GM18951 (cell line): ENCODE data around the gene OVAAL.

Experiments
- POLR2A ChIP-seq: IDR thresholded peaks from 4 replicates; pipeline ENCODE4 v1.6.1; 2011; ENCODE audit warnings: mild to moderate bottlenecking; ENCODE audit not compliant: insufficient read length, insufficient read depth; ENCODE audit errors: extremely low read depth
- in situ Hi-C: fragments of 300-500 bp; cut with MboI; formaldehyde crosslinking; loops from one replicate; pipeline ENCODE4 v1.12.0; 2022; ENCODE audit warnings: low sequenced_read_pairs, mixed read lengths, inconsistent platforms; ENCODE audit not compliant: unreplicated experiment

OVAAL gene

DNA sequence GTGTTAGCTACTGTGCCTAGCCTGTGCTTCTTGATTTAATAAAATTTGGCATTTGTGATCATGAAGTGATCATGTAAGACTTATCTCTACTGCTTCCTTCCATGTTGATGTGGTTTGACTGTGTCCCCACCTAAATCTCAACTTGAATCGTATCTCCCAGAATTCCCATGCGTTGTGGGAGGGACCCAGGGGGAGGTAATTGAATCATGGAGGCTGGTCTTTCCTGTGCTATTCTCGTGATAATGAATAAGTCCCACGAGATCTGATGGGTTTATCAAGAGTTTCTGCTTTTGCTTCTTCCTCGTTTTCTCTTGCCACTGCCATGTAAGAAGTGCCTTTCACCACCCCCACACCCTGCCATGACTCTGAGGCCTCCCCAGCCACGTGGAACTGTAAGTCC is at the start of gene OVAAL:
TSS of gene OVAAL (plus strand) at position 301 of the 400 bp plus-strand sequence.
- no peak for TF ChIP-seq POLR2A
- in situ Hi-C loops, result no loop called here

DNA sequence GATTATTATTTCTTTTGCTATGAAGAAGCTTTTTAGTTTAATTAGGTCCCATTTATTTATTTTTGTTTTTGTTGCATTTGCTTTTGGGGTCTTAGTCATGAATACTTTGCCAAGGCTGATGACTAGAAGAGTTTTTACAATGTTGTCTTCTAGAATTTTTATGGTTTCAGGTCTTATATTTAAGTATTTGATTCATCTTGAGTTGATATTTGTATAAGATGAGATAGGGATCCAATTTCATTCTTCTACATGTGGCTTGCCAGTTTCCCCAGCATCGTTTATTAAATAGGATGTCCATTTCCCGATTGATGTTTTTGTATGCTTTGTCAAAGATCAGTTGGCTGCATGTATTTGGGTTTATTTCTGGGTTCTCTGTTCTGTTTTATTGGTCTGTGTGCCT is 47.9 kb upstream of the OVAAL start:
- in situ Hi-C loops, result loop anchor here (25.0 kb wide), 1 partner anchor 651 kb away; no protein-coding TSS in a partner anchor
- no peak for TF ChIP-seq POLR2A

DNA sequence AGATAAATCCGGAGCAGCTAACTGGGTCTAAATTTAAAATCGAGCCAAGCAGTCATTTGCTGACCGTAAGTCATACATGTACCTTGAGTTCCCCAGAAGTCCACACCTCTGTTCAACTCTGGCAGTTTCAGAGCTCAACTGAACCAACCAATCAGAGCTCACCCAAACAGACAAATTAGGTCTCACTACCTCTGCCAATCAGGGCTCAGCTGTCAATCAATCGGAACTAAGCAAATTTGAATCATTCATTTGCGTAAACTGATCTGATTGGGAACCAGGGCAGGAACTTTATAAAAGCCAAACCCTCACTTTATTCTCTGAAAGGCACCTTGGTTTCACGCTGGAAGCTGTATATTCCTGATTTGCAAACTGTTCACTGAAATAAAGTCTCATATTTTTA is 45.2 kb upstream of the OVAAL start:
- in situ Hi-C loops, result loop anchor here (25.0 kb wide), 1 partner anchor 649 kb away; no protein-coding TSS in a partner anchor
- no peak for TF ChIP-seq POLR2A

DNA sequence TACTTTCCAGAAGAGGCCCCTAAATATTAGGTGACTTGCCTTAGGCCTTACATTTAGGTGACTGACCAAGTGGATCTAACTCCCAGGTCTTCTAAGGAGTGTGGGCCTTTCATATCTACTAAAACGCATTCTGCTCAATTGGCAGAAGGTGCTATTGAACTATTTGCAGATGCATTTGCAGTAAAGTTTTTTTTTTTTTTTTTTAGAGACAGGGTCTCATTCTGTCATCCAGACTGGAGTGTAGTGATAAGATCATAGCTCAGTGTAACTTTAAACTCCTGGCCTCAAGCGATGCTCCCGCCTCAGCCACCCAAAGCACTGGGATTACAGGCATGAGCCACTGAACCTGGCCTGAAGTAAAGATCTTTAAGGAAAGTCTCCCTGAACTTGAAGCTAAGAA is 43.4 kb upstream of the OVAAL start:
- in situ Hi-C loops, result loop anchor here (5.0 to 25.0 kb wide), 2 partner anchors 342 to 647 kb away; no protein-coding TSS in a partner anchor
- no peak for TF ChIP-seq POLR2A

DNA sequence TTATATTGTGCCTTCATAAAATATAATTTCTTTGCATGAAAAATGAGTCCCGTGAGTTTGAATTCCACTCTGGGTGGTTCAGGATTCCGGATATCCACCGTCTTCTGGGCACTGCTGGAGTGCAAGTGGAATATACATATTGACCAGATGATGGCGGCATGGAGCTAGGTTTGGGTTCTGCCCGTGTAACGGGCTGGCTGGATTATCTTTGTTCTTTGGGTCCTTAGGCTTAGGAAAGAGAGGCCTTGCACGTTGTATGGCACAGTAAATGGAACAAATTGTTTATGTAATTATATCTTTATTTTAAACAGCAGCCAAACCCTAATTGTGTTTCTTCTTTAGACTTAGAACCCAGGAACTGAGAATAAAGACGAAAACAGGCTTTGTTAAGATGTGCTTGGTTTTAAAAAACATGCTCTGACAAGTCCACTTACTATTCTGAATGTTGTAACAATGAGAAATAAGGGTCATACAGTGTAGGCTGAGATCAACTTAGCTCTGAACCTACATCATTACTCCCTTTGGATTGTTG is 42.8 kb upstream of the OVAAL start:
- no peak for TF ChIP-seq POLR2A

DNA sequence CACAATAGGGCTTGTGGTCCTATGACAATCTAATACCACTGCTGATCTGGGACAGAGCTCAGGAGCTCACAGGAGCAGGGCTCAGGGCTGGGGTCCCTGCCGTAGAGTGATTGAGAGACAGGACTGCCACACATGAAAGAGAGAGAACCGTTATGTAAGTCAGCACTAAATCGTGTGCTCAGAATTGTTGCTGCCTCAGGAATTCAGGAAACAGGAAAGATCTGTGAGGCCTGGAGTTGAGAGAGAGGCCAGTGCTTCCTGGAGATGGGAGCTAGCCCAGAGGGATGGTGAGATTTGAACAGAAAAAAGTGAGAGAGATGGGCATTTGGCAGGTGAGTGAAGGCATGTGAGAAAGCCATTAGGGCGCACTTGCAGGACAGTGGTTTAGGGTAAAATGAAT is 38.9 kb upstream of the OVAAL start:
- TF ChIP-seq POLR2A, result no peak
- in situ Hi-C loops, result loop anchor here (5.0 to 25.0 kb wide), 2 partner anchors 337 to 642 kb away; no protein-coding TSS in a partner anchor

More for the DNA sequence above, 42.8 kb upstream of the OVAAL start:
- in situ Hi-C loops, result loop anchor here (5.0 to 25.0 kb wide), 2 partner anchors 341 to 646 kb away; no protein-coding TSS in a partner anchor

DNA sequence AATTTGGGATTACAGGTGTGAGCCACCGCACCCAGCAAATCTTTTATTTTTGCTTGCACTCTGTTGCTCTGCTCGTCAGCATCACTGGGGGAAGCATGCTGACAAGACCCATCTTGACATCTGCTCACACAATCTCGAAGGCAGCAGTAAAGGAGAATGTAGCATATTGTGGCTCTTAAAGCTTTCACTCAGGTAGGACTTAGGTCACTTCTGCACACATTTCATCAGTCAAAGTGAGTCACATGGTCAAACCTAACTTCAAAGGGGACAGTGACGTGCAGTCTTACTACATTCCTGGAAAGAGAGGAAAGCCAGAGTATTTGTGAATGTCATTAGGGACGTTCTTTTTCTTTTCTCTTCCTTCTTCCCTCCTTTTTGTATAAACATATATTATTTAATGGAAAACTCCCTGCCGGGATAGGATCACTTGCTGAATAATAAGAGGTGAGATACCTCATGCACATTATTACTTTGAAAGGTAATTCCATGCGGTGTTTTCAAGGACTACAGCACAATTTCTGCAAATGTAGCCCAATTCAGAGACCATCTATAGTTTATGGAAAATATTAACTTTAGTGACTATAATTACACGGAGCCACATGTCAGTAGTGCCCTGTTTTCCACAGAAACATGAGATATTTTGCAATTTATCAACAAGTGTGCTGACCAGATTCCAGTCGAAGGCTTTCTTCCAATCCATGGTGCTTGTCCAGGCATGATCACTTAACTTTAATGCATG is 37.1 kb upstream of the OVAAL start:
- no peak for TF ChIP-seq POLR2A
- in situ Hi-C loops, result loop anchor here (25.0 kb wide), 1 partner anchor 641 kb away; no protein-coding TSS in a partner anchor

DNA sequence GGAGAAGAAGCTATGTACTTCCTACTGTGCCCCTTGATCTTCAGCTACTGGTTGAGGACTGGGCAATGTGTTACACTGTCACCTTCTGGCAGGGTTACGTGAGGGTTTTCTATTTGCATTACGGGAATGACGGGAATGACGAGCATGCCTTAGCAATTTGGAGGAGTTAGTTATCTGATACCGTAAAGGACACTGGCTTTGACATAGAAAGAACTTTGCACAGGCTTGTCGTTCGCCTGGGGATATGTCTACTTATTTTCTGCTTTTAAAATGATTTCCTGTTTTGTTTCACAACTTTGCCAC is 36.6 kb upstream of the OVAAL start:
- in situ Hi-C loops, result loop anchor here (25.0 kb wide), 1 partner anchor 640 kb away; no protein-coding TSS in a partner anchor
- TF ChIP-seq POLR2A, result no peak

DNA sequence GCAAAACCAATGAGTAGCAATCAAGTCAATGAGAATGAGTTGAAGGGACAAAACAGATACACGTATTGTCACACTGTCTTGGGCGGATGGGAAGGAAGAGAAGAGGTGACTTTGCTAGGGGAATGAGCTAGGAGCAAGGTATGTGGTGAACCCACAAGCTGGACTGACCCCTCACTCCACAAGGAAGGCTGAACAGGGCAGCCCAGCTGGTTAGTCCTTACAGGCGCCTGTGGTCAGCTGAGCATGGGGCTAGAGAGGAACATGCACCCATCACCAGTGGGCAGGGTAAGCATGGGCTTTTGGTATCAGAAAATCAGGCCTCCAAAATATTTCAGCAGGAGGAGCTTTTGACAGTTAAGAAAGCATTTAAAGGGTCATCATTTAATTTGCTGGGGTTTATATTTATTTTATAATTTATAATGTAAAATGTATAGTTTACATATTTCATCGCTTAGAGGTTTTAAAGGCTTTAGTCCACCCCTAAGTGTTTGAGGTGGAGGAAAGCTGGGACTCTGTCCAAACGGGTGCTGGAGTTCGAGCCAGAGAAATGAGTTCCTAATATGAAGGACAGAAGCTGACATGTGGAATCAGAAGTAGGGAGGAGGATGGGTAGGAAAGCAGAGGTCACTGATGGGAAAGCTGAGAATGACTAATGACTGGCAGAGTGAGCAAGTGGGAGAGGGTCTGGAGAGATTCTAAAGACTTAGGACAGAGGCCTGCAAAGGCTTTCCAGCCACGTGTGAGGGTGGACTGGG is 34.4 kb upstream of the OVAAL start:
- TF ChIP-seq POLR2A, result no peak
- in situ Hi-C loops, result loop anchor here (25.0 kb wide), 1 partner anchor 638 kb away; no protein-coding TSS in a partner anchor

DNA sequence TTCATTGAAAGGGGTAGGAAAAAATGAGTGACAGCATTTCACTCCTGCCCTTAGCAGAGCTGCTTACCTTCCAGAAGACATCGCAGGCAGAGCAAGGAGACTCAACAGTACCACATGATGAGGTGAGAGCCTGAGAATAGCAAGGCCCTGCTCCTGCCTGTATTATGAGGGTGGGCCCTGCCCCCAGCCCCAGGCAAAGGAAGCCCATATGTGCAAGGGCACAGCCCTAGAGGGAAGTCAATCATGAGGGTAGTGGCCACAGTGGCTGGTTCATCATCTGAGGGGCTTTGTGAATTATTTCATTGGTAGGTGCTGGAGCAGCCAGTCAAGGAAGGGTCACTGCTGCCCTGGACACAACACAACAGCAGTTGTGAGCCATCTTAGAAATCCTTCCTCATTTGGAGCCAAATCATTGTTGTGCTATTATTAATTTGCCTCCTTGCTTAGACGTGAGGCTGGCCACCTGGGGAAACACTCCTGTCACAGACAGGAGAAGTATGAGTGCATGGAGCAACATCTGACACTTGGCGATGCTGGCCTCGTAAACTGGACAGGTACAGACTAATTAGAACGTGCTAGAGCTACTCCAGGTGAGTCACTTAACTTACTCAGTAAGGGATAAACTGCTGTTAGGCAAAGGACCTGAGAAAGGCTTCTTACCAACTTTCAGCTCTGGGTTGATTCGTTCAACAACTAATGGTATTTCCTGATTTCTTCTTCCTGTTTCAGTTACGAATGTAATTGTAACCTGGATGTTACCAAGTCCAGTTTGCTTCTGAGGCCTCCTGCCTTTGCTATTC is 33.6 kb upstream of the OVAAL start:
- in situ Hi-C loops, result loop anchor here (25.0 kb wide), 1 partner anchor 637 kb away; no protein-coding TSS in a partner anchor
- no peak for TF ChIP-seq POLR2A

DNA sequence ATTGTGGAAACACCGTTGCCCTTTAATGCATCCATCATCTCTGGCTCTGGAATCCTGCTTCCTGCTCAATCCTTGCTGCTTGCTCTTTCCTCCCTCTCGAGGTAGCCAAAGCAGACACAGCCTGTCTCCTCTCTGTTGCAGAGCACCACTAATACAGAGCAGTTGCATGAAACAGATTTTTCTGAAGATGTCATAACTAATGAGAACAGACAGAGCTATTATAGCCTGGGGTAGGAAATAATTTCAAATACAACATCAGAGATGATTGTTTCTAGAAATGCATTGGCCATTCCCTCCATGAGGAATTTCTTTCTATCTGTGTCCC is 33.1 kb upstream of the OVAAL start:
- in situ Hi-C loops, result no loop called here
- TF ChIP-seq POLR2A, result no peak

DNA sequence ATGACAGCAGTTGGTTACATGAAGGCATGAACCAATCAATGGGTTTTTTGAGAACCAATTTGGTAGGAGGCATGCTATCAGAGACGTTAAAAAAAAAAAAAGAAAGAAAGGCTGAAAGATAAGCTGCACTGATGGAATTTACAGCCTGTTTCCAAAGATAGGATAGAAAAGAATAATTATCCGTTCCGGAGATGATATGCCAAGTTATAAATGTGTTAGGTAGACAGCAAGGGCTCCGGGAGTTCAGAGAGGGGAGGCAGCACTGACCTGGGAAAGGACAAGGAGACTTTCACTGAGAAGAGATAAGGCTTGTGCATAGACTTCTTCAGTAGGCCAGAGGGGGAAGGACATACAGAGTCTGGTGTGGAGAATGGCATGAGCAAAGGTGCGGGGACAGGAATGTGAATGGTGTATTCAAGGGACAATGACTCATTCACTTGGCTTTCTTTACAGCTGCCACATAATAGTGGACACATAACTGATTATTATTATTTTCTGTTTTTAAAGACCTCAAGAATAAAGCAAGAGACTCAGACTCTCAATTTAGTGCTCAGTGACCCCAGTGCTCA is 31.6 kb upstream of the OVAAL start:
- in situ Hi-C loops, result no loop called here

More for the DNA sequence above, 31.6 kb upstream of the OVAAL start:
- TF ChIP-seq POLR2A, result no peak
